GM12864 (cell line): Measurements from ENCODE around the gene ATG2B.
A peak's percentile ranks its signal among the peaks of the same experiment; 100 is the strongest.

Source experiments
- DNase-seq: peaks from one replicate; pipeline ENCODE4 v3.0.0-alpha.2; 2011; ENCODE audit warnings: low read depth
- H3K4me3 ChIP-seq: 2 replicates; pipeline ENCODE4 v1.5.1; 2011; ENCODE audit warnings: mild to moderate bottlenecking, low read depth, low read length, control low read depth
- TF ChIP-seq, protein P1 (sequence below): IDR thresholded peaks from 2 replicates; pipeline ENCODE4 v1.5.1; 2011; ENCODE audit warnings: low read depth, mild to moderate bottlenecking, moderate library complexity, low read length, control low read depth, inconsistent platforms; ENCODE audit errors: missing control alignments

Gene ATG2B

GRCh38 chr14:96277890-96278289, 85.3 kb downstream of the ATG2B start:
- no peak overlapping the region for H3K4me3 ChIP-seq
- TF ChIP-seq, protein P1, sequence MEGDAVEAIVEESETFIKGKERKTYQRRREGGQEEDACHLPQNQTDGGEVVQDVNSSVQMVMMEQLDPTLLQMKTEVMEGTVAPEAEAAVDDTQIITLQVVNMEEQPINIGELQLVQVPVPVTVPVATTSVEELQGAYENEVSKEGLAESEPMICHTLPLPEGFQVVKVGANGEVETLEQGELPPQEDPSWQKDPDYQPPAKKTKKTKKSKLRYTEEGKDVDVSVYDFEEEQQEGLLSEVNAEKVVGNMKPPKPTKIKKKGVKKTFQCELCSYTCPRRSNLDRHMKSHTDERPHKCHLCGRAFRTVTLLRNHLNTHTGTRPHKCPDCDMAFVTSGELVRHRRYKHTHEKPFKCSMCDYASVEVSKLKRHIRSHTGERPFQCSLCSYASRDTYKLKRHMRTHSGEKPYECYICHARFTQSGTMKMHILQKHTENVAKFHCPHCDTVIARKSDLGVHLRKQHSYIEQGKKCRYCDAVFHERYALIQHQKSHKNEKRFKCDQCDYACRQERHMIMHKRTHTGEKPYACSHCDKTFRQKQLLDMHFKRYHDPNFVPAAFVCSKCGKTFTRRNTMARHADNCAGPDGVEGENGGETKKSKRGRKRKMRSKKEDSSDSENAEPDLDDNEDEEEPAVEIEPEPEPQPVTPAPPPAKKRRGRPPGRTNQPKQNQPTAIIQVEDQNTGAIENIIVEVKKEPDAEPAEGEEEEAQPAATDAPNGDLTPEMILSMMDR, result no peak
- DNase-seq, result no peak

DNA sequence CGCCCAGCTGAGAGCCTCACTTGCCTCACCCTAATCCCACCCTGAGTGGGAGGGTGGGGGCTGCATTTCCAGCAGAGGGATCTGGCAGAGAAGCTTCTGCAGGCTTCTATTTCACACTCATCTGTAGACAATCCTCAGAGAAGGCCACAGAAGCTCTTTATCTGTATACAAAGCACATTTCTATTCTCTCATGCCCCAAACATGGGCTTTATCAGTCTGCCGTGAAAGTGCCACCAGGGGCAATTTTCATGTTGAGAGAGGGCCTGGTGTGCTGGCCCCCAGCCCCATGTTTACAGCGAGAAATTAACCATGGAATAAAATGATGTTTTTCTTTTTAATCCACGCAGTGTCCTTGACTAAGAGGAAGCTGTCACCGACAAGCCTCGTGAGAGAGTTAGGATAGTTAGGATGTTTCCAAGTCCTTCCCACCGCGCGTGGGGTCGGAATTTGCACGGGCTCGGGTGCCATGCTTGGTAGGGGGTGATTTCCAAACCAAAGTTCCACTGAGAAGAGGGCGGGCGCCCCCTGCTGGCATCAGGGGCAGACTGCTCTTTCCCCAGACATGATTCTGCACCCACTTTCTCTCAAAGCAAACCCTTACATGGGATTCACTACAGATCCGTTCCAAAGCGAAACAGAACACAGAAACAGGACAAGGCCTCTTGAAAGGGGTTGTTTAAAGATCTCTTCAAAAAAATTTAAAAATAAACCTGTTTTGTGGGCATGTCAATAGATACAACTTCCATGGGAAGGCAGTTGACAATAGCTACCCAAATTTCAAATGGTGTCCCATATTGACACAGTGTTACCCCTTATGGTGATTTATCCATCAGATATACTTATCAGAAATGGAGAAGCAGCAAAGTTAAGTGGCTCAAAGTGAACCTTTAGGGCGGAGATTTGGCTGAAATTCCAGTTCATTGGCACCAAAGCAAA, 87.7 kb downstream of the ATG2B start:
- no peak overlapping the region for H3K4me3 ChIP-seq
- TF ChIP-seq, protein P1, result peak; percentile 93

DNA sequence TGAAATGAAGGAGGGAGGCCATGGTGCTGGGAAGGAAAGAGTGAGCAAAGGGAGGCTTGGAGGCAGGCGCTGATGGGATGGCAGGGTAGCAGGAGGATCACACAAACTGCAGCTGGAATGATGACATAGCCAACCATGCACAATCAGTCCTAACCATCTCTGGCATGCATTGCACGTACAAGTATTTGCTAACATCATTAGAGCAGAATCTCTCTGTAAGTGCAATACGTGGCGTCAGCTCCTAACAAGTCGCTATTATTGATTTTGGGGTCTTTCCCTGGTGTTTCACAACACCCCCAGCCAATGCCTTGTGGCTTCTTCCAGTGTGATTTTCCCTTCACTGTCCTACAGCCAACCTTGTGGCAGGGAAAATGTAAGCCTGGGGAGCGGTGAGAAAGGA, 88.6 kb downstream of the ATG2B start:
- TF ChIP-seq, protein P1, result no peak
- no peak overlapping the region for H3K4me3 ChIP-seq
- no peak for DNase-seq

More for the DNA sequence above, 87.7 kb downstream of the ATG2B start:
- DNase-seq, result no peak

GRCh38 chr14:96274122-96274521, 89.0 kb downstream of the ATG2B start:
- DNase-seq, result no peak
- TF ChIP-seq, protein P1, result no peak

GRCh38 chr14:96273629-96274028, 89.5 kb downstream of the ATG2B start:
- TF ChIP-seq, protein P1, result no peak
- DNase-seq, result no peak
- no peak overlapping the region for H3K4me3 ChIP-seq

More at GRCh38 chr14:96274122-96274521, 89.0 kb downstream of the ATG2B start:
- no peak overlapping the region for H3K4me3 ChIP-seq

GRCh38 chr14:96272777-96273473, 90.2 kb downstream of the ATG2B start:
- no peak for DNase-seq
- no peak overlapping the region for H3K4me3 ChIP-seq
- TF ChIP-seq, protein P1, result no peak

- no peak overlapping the region for H3K4me3 ChIP-seq
- no peak for DNase-seq
- TF ChIP-seq, protein P1, result no peak
Observed at GRCh38 chr14:96271421-96271762, 91.7 kb downstream of the ATG2B start.
